ENCODE measurements around the gene EBI3. TPM values are rescaled to one million over a fixed set of nuclear protein-coding genes. Genes with fewer than 3 reads are reported as not detected.

EBI3 gene
- total RNA-seq, 1 experiment from 2014 or later, result 1.4 TPM

- Mint-ChIP-seq H3K36me3 (ENCODE audit: insufficient read depth in 1 of 3, low read depth in 3 of 3) (peaks cover 0 to 4% (median 0%) of the 10 kb centered on the region in 3 experiments; a peak in 2 of 7 replicates), H3K4me3 (no peak overlapping the region), H3K4me1 (0 out of 4 replicates have a peak, but pooled peaks cover 0 to 2% of the 10 kb centered on the region in 2 experiments), H3K27ac (no peak overlapping the region), H3K27me3 (ENCODE audit: low read depth) (peaks cover 7% of the 10 kb centered on the region), H3K9me3 (no peaks in the 10 kb centered on the region)
- no peak overlapping the region for H2BK12ac ChIP-seq (ENCODE audit: insufficient read length, low read depth, low read length)
- no peak overlapping the region for H3K23ac ChIP-seq (ENCODE audit: insufficient read length, low read depth, low read length)
- H3K23me2 ChIP-seq (ENCODE audit: insufficient read length, low read depth, low read length, poor library complexity, severe bottlenecking), result no peaks in the 10 kb centered on the region
- H3K79me2 ChIP-seq (ENCODE audit: insufficient read depth, low read length), result no peaks in the 10 kb centered on the region
- no peak overlapping the region for H2AK5ac ChIP-seq (ENCODE audit: insufficient read length, low read length)
- no peak overlapping the region for H4K5ac ChIP-seq (ENCODE audit: insufficient read length, low read depth, low read length)
- no peak overlapping the region for H3K4ac ChIP-seq (ENCODE audit: low read depth, low read length)
- no peak overlapping the region for H3K56ac ChIP-seq (ENCODE audit: insufficient read length, low read depth, low read length)
- no peak overlapping the region for H2AFZ ChIP-seq (ENCODE audit: low read length)
- peaks cover 3% of the 10 kb centered on the region for H4K20me1 ChIP-seq (ENCODE audit: control insufficient read depth, insufficient read depth, insufficient read length)
- H3T11ph ChIP-seq (ENCODE audit: low read length), result no peak overlapping the region
- no peak overlapping the region for H2BK120ac ChIP-seq (ENCODE audit: low read depth, low read length, poor library complexity, severe bottlenecking)
- H3K27ac ChIP-seq (ENCODE audit: insufficient read length, low read depth, low read length), result no peak overlapping the region
- H3K18ac ChIP-seq (ENCODE audit: insufficient read length, low read depth, low read length), result no peak overlapping the region
- H3K14ac ChIP-seq (ENCODE audit: insufficient read depth, low read length), result no peak overlapping the region
- no peak overlapping the region for H4K8ac ChIP-seq (replicated peaks; ENCODE audit: insufficient read length, low read depth, low read length)
- H2BK15ac ChIP-seq (ENCODE audit: low read depth, low read length), result no peak overlapping the region
- TF ChIP-seq, protein P1, sequence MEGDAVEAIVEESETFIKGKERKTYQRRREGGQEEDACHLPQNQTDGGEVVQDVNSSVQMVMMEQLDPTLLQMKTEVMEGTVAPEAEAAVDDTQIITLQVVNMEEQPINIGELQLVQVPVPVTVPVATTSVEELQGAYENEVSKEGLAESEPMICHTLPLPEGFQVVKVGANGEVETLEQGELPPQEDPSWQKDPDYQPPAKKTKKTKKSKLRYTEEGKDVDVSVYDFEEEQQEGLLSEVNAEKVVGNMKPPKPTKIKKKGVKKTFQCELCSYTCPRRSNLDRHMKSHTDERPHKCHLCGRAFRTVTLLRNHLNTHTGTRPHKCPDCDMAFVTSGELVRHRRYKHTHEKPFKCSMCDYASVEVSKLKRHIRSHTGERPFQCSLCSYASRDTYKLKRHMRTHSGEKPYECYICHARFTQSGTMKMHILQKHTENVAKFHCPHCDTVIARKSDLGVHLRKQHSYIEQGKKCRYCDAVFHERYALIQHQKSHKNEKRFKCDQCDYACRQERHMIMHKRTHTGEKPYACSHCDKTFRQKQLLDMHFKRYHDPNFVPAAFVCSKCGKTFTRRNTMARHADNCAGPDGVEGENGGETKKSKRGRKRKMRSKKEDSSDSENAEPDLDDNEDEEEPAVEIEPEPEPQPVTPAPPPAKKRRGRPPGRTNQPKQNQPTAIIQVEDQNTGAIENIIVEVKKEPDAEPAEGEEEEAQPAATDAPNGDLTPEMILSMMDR (conservative IDR thresholded peaks at IDR 0.05), result no peak
- H2BK20ac ChIP-seq (ENCODE audit: low read depth, low read length, poor library complexity, severe bottlenecking), result no peak overlapping the region
- H3K9ac ChIP-seq (ENCODE audit: extremely low read depth, insufficient read length, low read length), result no peak overlapping the region
- H3K79me1 ChIP-seq (ENCODE audit: insufficient read depth, low read depth, low read length, poor library complexity, severe bottlenecking), result no peaks in the 10 kb centered on the region
- no peak overlapping the region for H2BK5ac ChIP-seq (ENCODE audit: insufficient read length, low read length)
- no peak overlapping the region for H4K91ac ChIP-seq (ENCODE audit: insufficient read length, low read depth, low read length)
- no peaks in the 10 kb centered on the region for H3K4me1 ChIP-seq (ENCODE audit: insufficient read depth, low read length)
- no peaks in the 10 kb centered on the region for H3K9me3 ChIP-seq (ENCODE audit: control insufficient read depth, low read depth, low read length)
- H3K4me2 ChIP-seq (ENCODE audit: insufficient read depth, insufficient read length, low read length), result no peak overlapping the region
- DNase-seq, result no peak
- H3K27me3 ChIP-seq (ENCODE audit: insufficient read depth, low read length), result no peaks in the 10 kb centered on the region
Measured at GRCh38 chr19:4227771-4228170, 1.6 kb upstream of the EBI3 start.
